HEK293 (cell line): Measurements from ENCODE around the gene IGF2BP1.

Experiments used
- CTCF ChIA-PET: fragments of 350-600 bp; formaldehyde crosslinking; extraction: SDS; loops from one replicate; lab custom pipeline; 2021; ENCODE audit warnings: antibody characterized with exemption; lab: Yijun Ruan, JAX
- POLR2A ChIA-PET: fragments of 300-600 bp; formaldehyde crosslinking; extraction: SDS; loops from one replicate; lab custom pipeline; 2020; ENCODE audit warnings: antibody characterized with exemption, inconsistent platforms; lab: Yijun Ruan, JAX
- H3K27ac ChIP-seq: fragments of 200-500 bp; sonication (Bioruptor generic); 2 replicates; pipeline ENCODE4 v1.5.1; 2014; ENCODE audit warnings: low read depth, low read length, control low read depth, inconsistent platforms; ENCODE audit errors: extremely low read depth
- H3K36me3 ChIP-seq, 2 experiments: fragments of 200-500 bp in 1 of 2; sonication (Bioruptor generic) in 1 of 2; 1 replicate in 1 of 2; 2 replicates in 1 of 2; pipeline ENCODE4 v1.5.1; 2014 to 2017; ENCODE audit warnings: inconsistent platforms in 2 of 2, low read length in 2 of 2; ENCODE audit not compliant: control insufficient read depth in 2 of 2, insufficient read depth in 1 of 2
- H3K4me1 ChIP-seq: fragments of 200-500 bp; sonication (Bioruptor generic); 2 replicates; pipeline ENCODE4 v1.5.1; 2014; ENCODE audit warnings: mild to moderate bottlenecking, low read length, inconsistent platforms; ENCODE audit not compliant: control insufficient read depth, insufficient read depth
- H3K4me3 ChIP-seq: 2 replicates; pipeline ENCODE4 v1.5.1; 2011; ENCODE audit warnings: low read depth, mild to moderate bottlenecking, control low read depth, low read length, moderate library complexity
- H3K9me3 ChIP-seq: fragments of 200-500 bp; sonication (Bioruptor generic); 2 replicates; pipeline ENCODE4 v1.5.1; 2014; ENCODE audit warnings: low read depth, low read length, inconsistent platforms; ENCODE audit not compliant: control insufficient read depth, insufficient read depth
- GFI1B ChIP-seq: fragments of 450-650 bp; formaldehyde crosslinking; IDR thresholded peaks from 2 replicates; pipeline ENCODE4 v1.5.1; 2016; ENCODE audit warnings: missing biosample characterization, missing genetic modification characterization
- PRDM10 ChIP-seq: fragments of 450-650 bp; formaldehyde crosslinking; IDR thresholded peaks from 2 replicates; pipeline ENCODE4 v1.5.1; 2016; ENCODE audit warnings: missing biosample characterization, missing genetic modification characterization
- ZBTB11 ChIP-seq: fragments of 450-650 bp; formaldehyde crosslinking; conservative IDR thresholded peaks from 2 replicates; pipeline ENCODE4 v1.5.1; 2016; ENCODE audit warnings: low read depth, missing biosample characterization, missing genetic modification characterization
- ZBTB6 ChIP-seq: fragments of 450-650 bp; formaldehyde crosslinking; IDR thresholded peaks from 2 replicates; pipeline ENCODE4 v1.5.1; 2017; ENCODE audit warnings: missing biosample characterization, missing genetic modification characterization
- ZFP37 ChIP-seq: fragments of 450-650 bp; formaldehyde crosslinking; IDR thresholded peaks from 2 replicates; pipeline ENCODE4 v1.5.1; 2016; ENCODE audit warnings: missing biosample characterization, missing genetic modification characterization
- ZNF148 ChIP-seq: fragments of 450-650 bp; formaldehyde crosslinking; IDR thresholded peaks from 2 replicates; pipeline ENCODE4 v1.5.0; 2017; ENCODE audit warnings: missing biosample characterization, missing genetic modification characterization, borderline replicate concordance
- ZNF175 ChIP-seq: fragments of 450-650 bp; formaldehyde crosslinking; IDR thresholded peaks from 2 replicates; pipeline ENCODE4 v1.5.1; 2016; ENCODE audit warnings: missing biosample characterization, missing genetic modification characterization
- ZNF24 ChIP-seq: fragments of 450-650 bp; formaldehyde crosslinking; IDR thresholded peaks from 2 replicates; pipeline ENCODE4 v1.5.1; 2016; ENCODE audit warnings: missing biosample characterization, missing genetic modification characterization
- ZNF426 ChIP-seq: fragments of 450-650 bp; formaldehyde crosslinking; IDR thresholded peaks from 2 replicates; pipeline ENCODE4 v1.5.1; 2017; ENCODE audit warnings: missing biosample characterization, missing genetic modification characterization, mild to moderate bottlenecking, inconsistent platforms, moderate library complexity
- ZNF488 ChIP-seq: fragments of 450-650 bp; formaldehyde crosslinking; IDR thresholded peaks from 2 replicates; pipeline ENCODE4 v1.5.1; 2016; ENCODE audit warnings: missing biosample characterization, missing genetic modification characterization
- ZNF513 ChIP-seq: fragments of 450-650 bp; IDR thresholded peaks from 2 replicates; pipeline ENCODE4 v1.5.1; 2018; ENCODE audit warnings: missing biosample characterization, missing genetic modification characterization
- ZNF514 ChIP-seq: fragments of 450-650 bp; formaldehyde crosslinking; IDR thresholded peaks from 2 replicates; pipeline ENCODE4 v1.5.1; 2016; ENCODE audit warnings: missing biosample characterization, missing genetic modification characterization
- ZNF560 ChIP-seq: fragments of 450-650 bp; formaldehyde crosslinking; IDR thresholded peaks from 2 replicates; pipeline ENCODE4 v1.5.1; 2017; ENCODE audit warnings: missing biosample characterization, missing genetic modification characterization, borderline replicate concordance
- ZNF600 ChIP-seq: fragments of 450-650 bp; formaldehyde crosslinking; IDR thresholded peaks from 2 replicates; pipeline ENCODE4 v1.5.1; 2016; ENCODE audit warnings: missing biosample characterization, missing genetic modification characterization
- ZNF777 ChIP-seq: fragments of 450-650 bp; formaldehyde crosslinking; IDR thresholded peaks from 2 replicates; pipeline ENCODE4 v1.5.1; 2017; ENCODE audit warnings: missing biosample characterization, missing genetic modification characterization, borderline replicate concordance
- ZSCAN23 ChIP-seq: fragments of 450-650 bp; formaldehyde crosslinking; IDR thresholded peaks from 2 replicates; pipeline ENCODE4 v1.5.1; 2016; ENCODE audit warnings: missing biosample characterization, missing genetic modification characterization
- TF ChIP-seq, protein P1 (sequence below): fragments of 450-650 bp; formaldehyde crosslinking; IDR thresholded peaks from 2 replicates; pipeline ENCODE4 v1.5.1; 2016; ENCODE audit warnings: missing biosample characterization, missing genetic modification characterization
- TF ChIP-seq, protein P2 (sequence below): fragments of 450-650 bp; formaldehyde crosslinking; IDR thresholded peaks from 2 replicates; pipeline ENCODE4 v1.5.1; 2016; ENCODE audit warnings: missing biosample characterization, missing genetic modification characterization

Gene IGF2BP1

GRCh38 chr17:49086316-49086605 is 89.1 kb downstream of the IGF2BP1 start:
- Histone ChIP-seq H3K4me3 (no peak overlapping the region), H3K9me3 (no peaks in the 10 kb centered on the region; the same call in 1 of the 2 replicates), H3K4me1 (no peaks in the 10 kb centered on the region), H3K27ac (no peak overlapping the region), H3K36me3 (no peaks in the 10 kb centered on the region)
- CTCF ChIA-PET = no interaction called here
- POLR2A ChIA-PET = no interaction called here
- no peak for TF ChIP-seq ZNF777 (tag by site-specific recombination)
- TF ChIP-seq ZNF513 = no peak
- TF ChIP-seq ZBTB6 (tag by site-specific recombination) = no peak
- TF ChIP-seq ZNF175 = no peak
- TF ChIP-seq ZNF488 = no peak
- TF ChIP-seq, protein P1, sequence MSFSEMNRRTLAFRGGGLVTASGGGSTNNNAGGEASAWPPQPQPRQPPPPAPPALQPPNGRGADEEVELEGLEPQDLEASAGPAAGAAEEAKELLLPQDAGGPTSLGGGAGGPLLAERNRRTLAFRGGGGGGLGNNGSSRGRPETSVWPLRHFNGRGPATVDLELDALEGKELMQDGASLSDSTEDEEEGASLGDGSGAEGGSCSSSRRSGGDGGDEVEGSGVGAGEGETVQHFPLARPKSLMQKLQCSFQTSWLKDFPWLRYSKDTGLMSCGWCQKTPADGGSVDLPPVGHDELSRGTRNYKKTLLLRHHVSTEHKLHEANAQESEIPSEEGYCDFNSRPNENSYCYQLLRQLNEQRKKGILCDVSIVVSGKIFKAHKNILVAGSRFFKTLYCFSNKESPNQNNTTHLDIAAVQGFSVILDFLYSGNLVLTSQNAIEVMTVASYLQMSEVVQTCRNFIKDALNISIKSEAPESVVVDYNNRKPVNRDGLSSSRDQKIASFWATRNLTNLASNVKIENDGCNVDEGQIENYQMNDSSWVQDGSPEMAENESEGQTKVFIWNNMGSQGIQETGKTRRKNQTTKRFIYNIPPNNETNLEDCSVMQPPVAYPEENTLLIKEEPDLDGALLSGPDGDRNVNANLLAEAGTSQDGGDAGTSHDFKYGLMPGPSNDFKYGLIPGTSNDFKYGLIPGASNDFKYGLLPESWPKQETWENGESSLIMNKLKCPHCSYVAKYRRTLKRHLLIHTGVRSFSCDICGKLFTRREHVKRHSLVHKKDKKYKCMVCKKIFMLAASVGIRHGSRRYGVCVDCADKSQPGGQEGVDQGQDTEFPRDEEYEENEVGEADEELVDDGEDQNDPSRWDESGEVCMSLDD (tag by site-specific recombination) = no peak
- no peak for TF ChIP-seq ZNF426 (tag by site-specific recombination)
- TF ChIP-seq ZBTB11 (tag by site-specific recombination) = no peak
- no peak for TF ChIP-seq ZNF560 (tag by site-specific recombination)
- TF ChIP-seq ZSCAN23 (tag by site-specific recombination) = no peak

- ChIA-PET POLR2A (no interaction called here), CTCF (no interaction called here)
- no peak overlapping the region for H3K27ac ChIP-seq
- H3K4me1 ChIP-seq = no peaks in the 10 kb centered on the region
- H3K4me3 ChIP-seq = no peak overlapping the region
- no peaks in the 10 kb centered on the region; the same call in 1 of the 2 replicates for H3K9me3 ChIP-seq
- H3K36me3 ChIP-seq = no peaks in the 10 kb centered on the region
- TF ChIP-seq ZNF24 (tag by site-specific recombination) (no peak), GFI1B (tag by site-specific recombination) (no peak), ZNF514 (tag by site-specific recombination) (no peak), PRDM10 (tag by site-specific recombination) (no peak), ZFP37 (tag by site-specific recombination) (no peak), ZNF600 (tag by site-specific recombination) (no peak), ZNF148 (tag by site-specific recombination) (no peak)
- TF ChIP-seq, protein P2, sequence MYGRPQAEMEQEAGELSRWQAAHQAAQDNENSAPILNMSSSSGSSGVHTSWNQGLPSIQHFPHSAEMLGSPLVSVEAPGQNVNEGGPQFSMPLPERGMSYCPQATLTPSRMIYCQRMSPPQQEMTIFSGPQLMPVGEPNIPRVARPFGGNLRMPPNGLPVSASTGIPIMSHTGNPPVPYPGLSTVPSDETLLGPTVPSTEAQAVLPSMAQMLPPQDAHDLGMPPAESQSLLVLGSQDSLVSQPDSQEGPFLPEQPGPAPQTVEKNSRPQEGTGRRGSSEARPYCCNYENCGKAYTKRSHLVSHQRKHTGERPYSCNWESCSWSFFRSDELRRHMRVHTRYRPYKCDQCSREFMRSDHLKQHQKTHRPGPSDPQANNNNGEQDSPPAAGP = no peak
These were observed 89.5 kb downstream of the IGF2BP1 start for GRCh38 chr17:49086649-49087048.
